Keratinocyte (primary cell): Measurements from ENCODE around the gene CHEK2. TPM values are rescaled to one million over a fixed set of nuclear protein-coding genes. Genes with fewer than 3 reads are reported as not detected.

Experiments used
- DNase-seq: peaks from one replicate; pipeline ENCODE4 v3.0.0-alpha.2; 2011; ENCODE audit warnings: low read depth, missing footprints, low spot score
- FAIRE-seq: peaks from 2 replicates; lab custom pipeline; 2011; peaks lifted over from hg19 to GRCh38; lab: Jason Lieb, UNC
- H2AFZ ChIP-seq: 2 replicates; pipeline ENCODE4 v1.6.0; 2012; ENCODE audit warnings: low read length, control low read depth, inconsistent platforms; ENCODE audit not compliant: control insufficient read depth
- H3K27ac ChIP-seq: 2 replicates; pipeline ENCODE4 v1.5.1; 2011; ENCODE audit warnings: low read length; ENCODE audit not compliant: control insufficient read depth, insufficient read depth
- H3K27me3 ChIP-seq: 3 replicates; pipeline ENCODE4 v1.6.0; 2011; ENCODE audit warnings: low read length; ENCODE audit not compliant: control insufficient read depth, insufficient read depth; ENCODE audit errors: extremely low read depth
- H3K36me3 ChIP-seq, 2 experiments: 2 replicates in 1 of 2; 3 replicates in 1 of 2; pipeline ENCODE4 v1.5.1; 2011; ENCODE audit warnings: low read length in 2 of 2, mild to moderate bottlenecking in 1 of 2; ENCODE audit not compliant: control insufficient read depth in 2 of 2, insufficient read depth in 2 of 2; ENCODE audit errors: extremely low read depth in 1 of 2
- H3K4me1 ChIP-seq: 3 replicates; pipeline ENCODE4 v1.5.1; 2011; ENCODE audit warnings: low read length; ENCODE audit not compliant: control insufficient read depth, insufficient read depth; ENCODE audit errors: extremely low read depth
- H3K4me2 ChIP-seq: 3 replicates; pipeline ENCODE4 v1.6.0; 2011; ENCODE audit warnings: low read depth, low read length; ENCODE audit not compliant: control insufficient read depth, insufficient read depth; ENCODE audit errors: extremely low read depth
- H3K4me3 ChIP-seq, 3 experiments: fragments of 200-600 bp in 1 of 3; sonication (generic) in 1 of 3; 2 replicates in 2 of 3; 3 replicates in 1 of 3; pipeline ENCODE4 v1.5.1; 2011 to 2016; ENCODE audit warnings: low read length in 3 of 3, mild to moderate bottlenecking in 3 of 3, control low read depth in 2 of 3, inconsistent platforms in 1 of 3, low read depth in 1 of 3, mixed read lengths in 1 of 3, mixed run types in 1 of 3, moderate library complexity in 1 of 3; ENCODE audit not compliant: control insufficient read depth in 2 of 3, insufficient read depth in 2 of 3; ENCODE audit errors: extremely low read depth in 1 of 3
- H3K79me2 ChIP-seq: 2 replicates; pipeline ENCODE4 v1.6.0; 2012; ENCODE audit warnings: low read length; ENCODE audit not compliant: control insufficient read depth, insufficient read depth
- H3K9ac ChIP-seq: 3 replicates; pipeline ENCODE4 v1.6.0; 2011; ENCODE audit warnings: low read length; ENCODE audit not compliant: control insufficient read depth, insufficient read depth; ENCODE audit errors: extremely low read depth
- H3K9me1 ChIP-seq: 3 replicates; pipeline ENCODE4 v1.6.0; 2011; ENCODE audit warnings: low read length; ENCODE audit not compliant: control insufficient read depth, insufficient read depth; ENCODE audit errors: extremely low read depth
- H3K9me3 ChIP-seq: 2 replicates; pipeline ENCODE4 v1.5.1; 2012; ENCODE audit warnings: low read depth, low read length; ENCODE audit not compliant: control insufficient read depth
- H4K20me1 ChIP-seq: 3 replicates; pipeline ENCODE4 v1.6.0; 2011; ENCODE audit warnings: low read length; ENCODE audit not compliant: control insufficient read depth, insufficient read depth; ENCODE audit errors: extremely low read depth
- EZH2 ChIP-seq: IDR thresholded peaks from one replicate; pipeline ENCODE4 v1.6.1; 2012; ENCODE audit warnings: inconsistent platforms, mild to moderate bottlenecking, low read length, moderate library complexity
- dilution Hi-C: fragments of 300-500 bp; cut with MboI; formaldehyde crosslinking; loops from one replicate; pipeline ENCODE4 v1.7.0; 2020; ENCODE audit warnings: low sequenced_read_pairs; ENCODE audit not compliant: extremely low pct_ligation_motif_present
- polyA plus RNA-seq, 5 experiments: library from polyadenylated mRNA; depleted of rRNA in 3 of 5; stranded (reverse) in 3 of 5; stranded (forward) in 1 of 5; unstranded in 1 of 5; fragments of >200 nt; gene quantifications; 1 replicate in 1 of 5; 2 replicates in 3 of 5; 3 replicates in 1 of 5; pipeline versions ENCODE4 v1.2.1 to v1.2.3, GENCODE V29; 2011 to 2012; ENCODE audit warnings: missing spikeins in 2 of 5, low read depth in 1 of 5, low replicate concordance in 1 of 5
- TF ChIP-seq, protein P1 (sequence below), 3 experiments: IDR thresholded peaks in 1 of 3; conservative IDR thresholded peaks in 1 of 3; optimal IDR thresholded peaks in 1 of 3; 2 replicates in 2 of 3; 3 replicates in 1 of 3; pipeline versions ENCODE3 to v1.5.1; 2011; ENCODE audit warnings: low read length in 3 of 3, mild to moderate bottlenecking in 3 of 3, moderate library complexity in 2 of 3, control low read depth in 1 of 3, inconsistent platforms in 1 of 3; ENCODE audit not compliant: insufficient read depth in 2 of 3; ENCODE audit errors: extremely low read depth in 1 of 3

CHEK2 gene
- polyA plus RNA-seq, 1 donor (not counting 4 experiments of a cell fraction or from before 2014, with no cell fraction given): 28.2 TPM

DNA sequence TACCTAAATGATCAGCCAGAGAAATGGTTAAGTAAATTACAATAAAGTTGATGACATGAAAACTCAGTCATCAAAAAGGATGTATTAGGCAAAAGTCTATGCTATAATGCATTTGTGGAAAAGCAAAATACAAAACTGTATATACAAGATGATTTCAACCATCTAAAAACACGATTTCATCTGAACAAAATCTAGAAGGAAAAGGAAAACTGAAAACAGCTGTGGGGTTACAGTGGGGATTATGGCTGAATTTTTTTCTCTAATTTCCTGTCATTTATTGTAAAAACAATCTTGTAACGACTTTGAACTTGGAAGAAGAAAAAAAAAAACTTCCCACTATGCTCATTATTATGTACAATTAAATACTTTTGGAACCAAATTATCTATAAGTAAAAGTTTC is 30.3 kb downstream of the CHEK2 start:
- Histone ChIP-seq H3K9me1 (no peaks in the 10 kb centered on the region), H3K79me2 (no peaks in the 10 kb centered on the region), H3K9me3 (no peaks in the 10 kb centered on the region), H3K27ac (no peak overlapping the region), H3K36me3 (peaks cover 3% of the 10 kb centered on the region in 2 experiments), H2AFZ (no peak overlapping the region), H3K27me3 (no peaks in the 10 kb centered on the region), H3K9ac (no peak overlapping the region), H3K4me3 (no peak overlapping the region), H4K20me1 (no peaks in the 10 kb centered on the region), H3K4me1 (peaks cover 29% of the 10 kb centered on the region), H3K4me2 (no peak overlapping the region)
- no peak for DNase-seq
- no peak for FAIRE-seq
- dilution Hi-C loops: no loop called here
- no peak for TF ChIP-seq EZH2
- TF ChIP-seq, protein P1, sequence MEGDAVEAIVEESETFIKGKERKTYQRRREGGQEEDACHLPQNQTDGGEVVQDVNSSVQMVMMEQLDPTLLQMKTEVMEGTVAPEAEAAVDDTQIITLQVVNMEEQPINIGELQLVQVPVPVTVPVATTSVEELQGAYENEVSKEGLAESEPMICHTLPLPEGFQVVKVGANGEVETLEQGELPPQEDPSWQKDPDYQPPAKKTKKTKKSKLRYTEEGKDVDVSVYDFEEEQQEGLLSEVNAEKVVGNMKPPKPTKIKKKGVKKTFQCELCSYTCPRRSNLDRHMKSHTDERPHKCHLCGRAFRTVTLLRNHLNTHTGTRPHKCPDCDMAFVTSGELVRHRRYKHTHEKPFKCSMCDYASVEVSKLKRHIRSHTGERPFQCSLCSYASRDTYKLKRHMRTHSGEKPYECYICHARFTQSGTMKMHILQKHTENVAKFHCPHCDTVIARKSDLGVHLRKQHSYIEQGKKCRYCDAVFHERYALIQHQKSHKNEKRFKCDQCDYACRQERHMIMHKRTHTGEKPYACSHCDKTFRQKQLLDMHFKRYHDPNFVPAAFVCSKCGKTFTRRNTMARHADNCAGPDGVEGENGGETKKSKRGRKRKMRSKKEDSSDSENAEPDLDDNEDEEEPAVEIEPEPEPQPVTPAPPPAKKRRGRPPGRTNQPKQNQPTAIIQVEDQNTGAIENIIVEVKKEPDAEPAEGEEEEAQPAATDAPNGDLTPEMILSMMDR (optimal IDR thresholded peaks at IDR 0.05 in 1 of 3, IDR thresholded peaks at IDR 0.05 in 1 of 3, conservative IDR thresholded peaks at IDR 0.05 in 1 of 3; ENCODE audit: extremely low read depth in 1 of 3, insufficient read depth in 2 of 3, low read length in 3 of 3): no peak

DNA sequence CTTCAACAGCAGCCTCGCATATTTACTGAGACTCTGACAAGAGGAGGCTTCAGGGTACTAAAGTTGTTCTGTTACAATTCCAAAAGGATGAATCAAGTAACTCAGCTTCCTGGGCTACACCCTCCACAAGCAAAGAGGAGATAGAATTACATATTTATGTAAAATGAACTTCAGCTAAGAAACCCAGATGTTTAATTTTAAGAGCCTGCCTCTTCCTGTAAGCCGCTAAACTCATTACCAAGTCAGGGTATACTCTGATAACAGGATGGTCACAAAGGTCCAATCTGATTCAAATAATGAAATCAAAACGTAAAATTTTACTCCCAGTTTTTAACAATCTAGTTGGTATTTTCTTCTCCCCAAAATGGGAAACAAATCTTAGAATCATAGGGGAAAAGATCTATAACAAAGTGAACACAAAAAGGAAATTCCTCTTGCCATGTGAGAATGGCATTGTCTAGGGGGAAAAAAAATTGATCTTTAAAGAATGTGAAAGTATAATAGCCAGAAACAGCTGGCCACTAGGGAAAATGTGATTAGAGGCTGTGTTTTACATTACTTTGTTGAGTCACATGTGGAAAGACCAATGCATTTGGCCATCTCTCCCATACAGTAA is 30.9 kb downstream of the CHEK2 start:
- DNase-seq (no peak), FAIRE-seq (peak; percentile 63)
- H4K20me1 ChIP-seq: no peaks in the 10 kb centered on the region
- H3K27me3 ChIP-seq: no peaks in the 10 kb centered on the region
- no peak overlapping the region for H3K9ac ChIP-seq
- peak overlapping the region in 2 of 3 experiments; percentile 34 to 38 for H3K4me3 ChIP-seq
- H3K9me3 ChIP-seq: no peaks in the 10 kb centered on the region
- H3K36me3 ChIP-seq: peaks cover 3% of the 10 kb centered on the region in 2 experiments
- peak overlapping the region; percentile 39 for H2AFZ ChIP-seq
- H3K9me1 ChIP-seq: no peaks in the 10 kb centered on the region
- peak overlapping the region; percentile 61 for H3K4me2 ChIP-seq
- dilution Hi-C loops: no loop called here
- H3K79me2 ChIP-seq: no peaks in the 10 kb centered on the region
- TF ChIP-seq EZH2: no peak
- TF ChIP-seq, protein P1 (optimal IDR thresholded peaks at IDR 0.05 in 1 of 3, IDR thresholded peaks at IDR 0.05 in 1 of 3, conservative IDR thresholded peaks at IDR 0.05 in 1 of 3; ENCODE audit: extremely low read depth in 1 of 3, insufficient read depth in 2 of 3, low read length in 3 of 3): no peak
- H3K4me1 ChIP-seq: peaks cover 29% of the 10 kb centered on the region
- peak overlapping the region; percentile 45 for H3K27ac ChIP-seq
